SK-N-MC (cell line): Measurements from ENCODE around the gene PWWP2B.

Experiments used
- DNase-seq: peaks from one replicate; pipeline ENCODE4 v3.0.0-alpha.2; 2011; ENCODE audit warnings: low read depth, low spot score
- H3K27ac ChIP-seq: fragments of 200-600 bp; sonication (generic); 2 replicates; pipeline ENCODE4 v1.5.1; 2016; ENCODE audit warnings: mixed run types
- H3K36me3 ChIP-seq: fragments of 200-600 bp; sonication (generic); 2 replicates; pipeline ENCODE4 v1.6.1; 2017; ENCODE audit warnings: antibody characterized with exemption, low read length, mixed read lengths; ENCODE audit not compliant: insufficient read depth
- H3K4me3 ChIP-seq: fragments of 200-600 bp; sonication (generic); 2 replicates; pipeline ENCODE4 v1.5.1; 2016
- H3K9ac ChIP-seq: fragments of 200-600 bp; sonication (generic); 2 replicates; pipeline ENCODE4 v1.8.0; 2017; ENCODE audit warnings: mixed run types, mixed read lengths; ENCODE audit not compliant: insufficient read length
- H3K9me3 ChIP-seq: fragments of 200-600 bp; sonication (generic); 2 replicates; pipeline ENCODE4 v1.6.1; 2017; ENCODE audit warnings: low read depth, mild to moderate bottlenecking, antibody characterized with exemption, low read length, moderate library complexity, mixed read lengths
- EZH2 ChIP-seq: fragments of 200-600 bp; sonication (generic); IDR thresholded peaks from one replicate; pipeline ENCODE4 v1.6.1; 2017; ENCODE audit warnings: antibody characterized with exemption
- FOXP2 ChIP-seq: optimal IDR thresholded peaks from 2 replicates; pipeline ENCODE3; 2011; ENCODE audit warnings: mild to moderate bottlenecking, moderate library complexity; ENCODE audit not compliant: insufficient read depth; ENCODE audit errors: extremely low read length, control extremely low read depth
- POLR2AphosphoS5 ChIP-seq: IDR thresholded peaks from 2 replicates; pipeline ENCODE4 v1.6.1; 2012; ENCODE audit warnings: mild to moderate bottlenecking, low read depth, low read length, borderline replicate concordance

PWWP2B gene

GRCh38 chr10:132368391-132368790 is 28.6 kb upstream of the PWWP2B start:
- Histone ChIP-seq H3K4me3 (no peak overlapping the region), H3K9ac (no peak overlapping the region), H3K36me3 (no peaks in the 10 kb centered on the region; the same call in 1 of the 2 replicates), H3K27ac (no peak overlapping the region), H3K9me3 (no peaks in the 10 kb centered on the region)
- no peak for DNase-seq
- TF ChIP-seq POLR2AphosphoS5 = no peak

GRCh38 chr10:132368881-132369635 is 27.9 kb upstream of the PWWP2B start:
- no peak overlapping the region for H3K9ac ChIP-seq
- no peaks in the 10 kb centered on the region for H3K9me3 ChIP-seq
- TF ChIP-seq EZH2 (no peak), POLR2AphosphoS5 (no peak), FOXP2 (no peak)
- DNase-seq = no peak
- no peak overlapping the region for H3K27ac ChIP-seq
- no peak overlapping the region for H3K4me3 ChIP-seq
- no peaks in the 10 kb centered on the region; the same call in 1 of the 2 replicates for H3K36me3 ChIP-seq

- Histone ChIP-seq H3K9me3 (no peaks in the 10 kb centered on the region), H3K4me3 (no peak overlapping the region), H3K9ac (no peak overlapping the region), H3K27ac (no peak overlapping the region), H3K36me3 (no peaks in the 10 kb centered on the region; the same call in 1 of the 2 replicates)
- TF ChIP-seq EZH2 = no peak
- TF ChIP-seq POLR2AphosphoS5 = no peak
- TF ChIP-seq FOXP2 = no peak
- no peak for DNase-seq
These were observed 27.3 kb upstream of the PWWP2B start for GRCh38 chr10:132369636-132370185.

GRCh38 chr10:132370426-132371340 is 26.3 kb upstream of the PWWP2B start:
- Histone ChIP-seq H3K27ac (no peak overlapping the region), H3K4me3 (no peak overlapping the region), H3K9me3 (no peaks in the 10 kb centered on the region), H3K9ac (no peak overlapping the region), H3K36me3 (no peaks in the 10 kb centered on the region)
- DNase-seq = no peak
- TF ChIP-seq EZH2 (no peak), POLR2AphosphoS5 (no peak), FOXP2 (no peak)

- no peaks in the 10 kb centered on the region for H3K36me3 ChIP-seq
- no peak for DNase-seq
- H3K9ac ChIP-seq = no peak overlapping the region
- H3K9me3 ChIP-seq = no peaks in the 10 kb centered on the region
- H3K4me3 ChIP-seq = no peak overlapping the region
- no peak overlapping the region for H3K27ac ChIP-seq
- TF ChIP-seq FOXP2 (no peak), POLR2AphosphoS5 (no peak), EZH2 (no peak)
These were observed 25.3 kb upstream of the PWWP2B start for GRCh38 chr10:132371641-132372081.

GRCh38 chr10:132372516-132373095 is 24.4 kb upstream of the PWWP2B start:
- no peaks in the 10 kb centered on the region for H3K36me3 ChIP-seq
- H3K9ac ChIP-seq = no peak overlapping the region
- no peak overlapping the region for H3K4me3 ChIP-seq
- DNase-seq = no peak
- H3K27ac ChIP-seq = no peak overlapping the region
- TF ChIP-seq POLR2AphosphoS5 = no peak
- no peaks in the 10 kb centered on the region for H3K9me3 ChIP-seq

- Histone ChIP-seq H3K9ac (no peak overlapping the region), H3K4me3 (no peak overlapping the region), H3K36me3 (no peaks in the 10 kb centered on the region), H3K27ac (no peak overlapping the region), H3K9me3 (no peaks in the 10 kb centered on the region)
- TF ChIP-seq POLR2AphosphoS5 (no peak), FOXP2 (no peak), EZH2 (no peak)
- DNase-seq = no peak
These were observed 23.6 kb upstream of the PWWP2B start for GRCh38 chr10:132373241-132373955.

- no peak overlapping the region for H3K4me3 ChIP-seq
- DNase-seq = no peak
- H3K9me3 ChIP-seq = no peaks in the 10 kb centered on the region
- TF ChIP-seq FOXP2 (no peak), EZH2 (no peak), POLR2AphosphoS5 (no peak)
- H3K9ac ChIP-seq = no peak overlapping the region
- no peaks in the 10 kb centered on the region for H3K36me3 ChIP-seq
- no peak overlapping the region for H3K27ac ChIP-seq
These were observed 22.8 kb upstream of the PWWP2B start for GRCh38 chr10:132374176-132374575.
